Keratinocyte (primary cell): Measurements from ENCODE around the gene ZNF217.
"Not testable (repeated sequence)": the region's sequence is repeated elsewhere in the genome, so short reads cannot be mapped to it uniquely, and the experiment has no call there.

ENCODE experiments used
- CTCF ChIP-seq, 3 experiments: IDR thresholded peaks in 1 of 3; conservative IDR thresholded peaks in 1 of 3; optimal IDR thresholded peaks in 1 of 3; 2 replicates in 2 of 3; 3 replicates in 1 of 3; pipeline versions ENCODE3 to v1.5.1; 2011; ENCODE audit warnings: low read length in 3 of 3, mild to moderate bottlenecking in 3 of 3, moderate library complexity in 2 of 3, control low read depth in 1 of 3, inconsistent platforms in 1 of 3; ENCODE audit not compliant: insufficient read depth in 2 of 3; ENCODE audit errors: extremely low read depth in 1 of 3
- EZH2 ChIP-seq: IDR thresholded peaks from one replicate; pipeline ENCODE4 v1.6.1; 2012; ENCODE audit warnings: inconsistent platforms, mild to moderate bottlenecking, low read length, moderate library complexity

GRCh38 chr20:53562104-53562764 lies 31.4 kb downstream of the ZNF217 start:
- not testable (repeated sequence) for TF ChIP-seq EZH2; CTCF (optimal IDR thresholded peaks at IDR 0.05 in 1 of 3, IDR thresholded peaks at IDR 0.05 in 1 of 3, conservative IDR thresholded peaks at IDR 0.05 in 1 of 3; ENCODE audit: extremely low read depth in 1 of 3, insufficient read depth in 2 of 3, low read length in 3 of 3)
